Hippocampal formation (tissue), 2 donors: Measurements from ENCODE around the gene FGFR1OP2.
A peak's percentile ranks its signal among the peaks of the same experiment; 100 is the strongest.
"Not testable (repeated sequence)": the region's sequence is repeated elsewhere in the genome, so short reads cannot be mapped to it uniquely, and the experiment has no call there.

Source experiments
- DNase-seq, 2 donors: peaks; one replicate each; lab custom pipeline; 2025; lab: John Stamatoyannopoulos, UW

Gene FGFR1OP2

GRCh38 chr12:26937863-26938700 lies at the start of gene FGFR1OP2, which contains the start of gene INTS13:
TSS of gene FGFR1OP2 (plus strand) at chr12:26938470. CDS start at chr12:26954159, 15,689 bp downstream.
TSS of gene INTS13 (minus strand) at chr12:26937981. CDS start at chr12:26936803, 1,178 bp downstream.
- peak; percentile 98 to 99 for DNase-seq

- no peak for DNase-seq
These were observed 47.5 kb upstream of the FGFR1OP2 start for GRCh38 chr12:26890784-26891183.

- DNase-seq: no peak
These were observed 46.6 kb upstream of the FGFR1OP2 start for GRCh38 chr12:26891704-26892103.

GRCh38 chr12:26895672-26896071 lies 42.6 kb upstream of the FGFR1OP2 start:
- no peak for DNase-seq

GRCh38 chr12:26896913-26897312 lies 41.4 kb upstream of the FGFR1OP2 start:
- DNase-seq: no peak

GRCh38 chr12:26903396-26903795 lies 34.9 kb upstream of the FGFR1OP2 start:
- DNase-seq: not testable (repeated sequence)

GRCh38 chr12:26906024-26906423 lies 32.2 kb upstream of the FGFR1OP2 start:
- DNase-seq: no peak

- DNase-seq: no peak
These were observed 31.6 kb upstream of the FGFR1OP2 start for GRCh38 chr12:26906704-26907103.

GRCh38 chr12:26918321-26919215 lies 19.7 kb upstream of the FGFR1OP2 start:
- peak in 1 of 2 donors; percentile 39 for DNase-seq

GRCh38 chr12:26919216-26919555 lies 19.1 kb upstream of the FGFR1OP2 start:
- peak in 1 of 2 donors; percentile 12 for DNase-seq

- DNase-seq: no peak
These were observed 16.4 kb upstream of the FGFR1OP2 start for GRCh38 chr12:26921886-26922285.

- DNase-seq: no peak
These were observed 9.6 kb upstream of the FGFR1OP2 start for GRCh38 chr12:26928661-26929060.

- no peak for DNase-seq
These were observed 8.7 kb upstream of the FGFR1OP2 start for GRCh38 chr12:26929590-26929989.

- no peak for DNase-seq
These were observed 2.5 kb upstream of the FGFR1OP2 start for GRCh38 chr12:26935636-26936378.

- no peak for DNase-seq
These were observed 1.5 kb upstream of the FGFR1OP2 start for GRCh38 chr12:26936559-26937442.

GRCh38 chr12:26937443-26937862 lies 817 bp upstream of the FGFR1OP2 start:
- no peak for DNase-seq

- DNase-seq: no peak
These were observed 412 bp downstream of the FGFR1OP2 start for GRCh38 chr12:26938701-26939062.

GRCh38 chr12:26939192-26939832 lies 1.0 kb downstream of the FGFR1OP2 start:
- no peak for DNase-seq

- DNase-seq: no peak
These were observed 1.7 kb downstream of the FGFR1OP2 start for GRCh38 chr12:26939953-26940352.

- no peak for DNase-seq
These were observed 2.4 kb downstream of the FGFR1OP2 start for GRCh38 chr12:26940516-26941214.
